GM21737 (cell line): ENCODE results near the gene BCS1L.

Experiments
- ATAC-seq: cut with Tn5 transposase; IDR thresholded peaks from one replicate; pipeline ENCODE4 v1.9.1; 2021; ENCODE audit warnings: mild to moderate bottlenecking, moderate library complexity; ENCODE audit not compliant: unreplicated experiment

The BCS1L gene

GRCh38 chr2:218659258-218659987 is at the start of gene BCS1L, which contains the start of gene ZNF142:
BCS1L (plus strand) TSS chr2:218659683; CDS start chr2:218660988, 1,305 bp downstream.
ZNF142 (minus strand) TSS chr2:218659623; CDS start chr2:218656429, 3,194 bp downstream.
- ATAC-seq = peak; percentile 93

GRCh38 chr2:218615868-218616315 is 43.6 kb upstream of the BCS1L start:
- no peak for ATAC-seq

- ATAC-seq = no peak
Measured at GRCh38 chr2:218618102-218618860, 41.2 kb upstream of the BCS1L start.

- no peak for ATAC-seq
Measured at GRCh38 chr2:218621007-218621406, 38.5 kb upstream of the BCS1L start.

GRCh38 chr2:218622606-218623365 is 36.7 kb upstream of the BCS1L start:
- no peak for ATAC-seq

- ATAC-seq = no peak
Measured at GRCh38 chr2:218623366-218623705, 36.1 kb upstream of the BCS1L start.

GRCh38 chr2:218626369-218626768 is 33.1 kb upstream of the BCS1L start:
- ATAC-seq = no peak

- ATAC-seq = no peak
Measured at GRCh38 chr2:218627939-218628338, 31.5 kb upstream of the BCS1L start.

GRCh38 chr2:218631837-218632236 is 27.6 kb upstream of the BCS1L start:
- ATAC-seq = no peak

GRCh38 chr2:218635719-218636118 is 23.8 kb upstream of the BCS1L start:
- no peak for ATAC-seq

GRCh38 chr2:218638372-218638771 is 21.1 kb upstream of the BCS1L start:
- ATAC-seq = no peak

- ATAC-seq = no peak
Measured at GRCh38 chr2:218642121-218642656, 17.3 kb upstream of the BCS1L start.

GRCh38 chr2:218642786-218643185 is 16.7 kb upstream of the BCS1L start:
- no peak for ATAC-seq

GRCh38 chr2:218643751-218644310 is 15.7 kb upstream of the BCS1L start:
- no peak for ATAC-seq

- ATAC-seq = no peak
Measured at GRCh38 chr2:218644721-218645120, 14.8 kb upstream of the BCS1L start.

GRCh38 chr2:218645126-218645525 is 14.4 kb upstream of the BCS1L start:
- ATAC-seq = peak; percentile 74

GRCh38 chr2:218648088-218648786 is 11.2 kb upstream of the BCS1L start:
- ATAC-seq = no peak

GRCh38 chr2:218648787-218649100 is 10.7 kb upstream of the BCS1L start:
- ATAC-seq = no peak

GRCh38 chr2:218655751-218656150 is 3.7 kb upstream of the BCS1L start:
- no peak for ATAC-seq

GRCh38 chr2:218658671-218659257 is 719 bp upstream of the BCS1L start:
- ATAC-seq = peak; percentile 36
